Skeletal muscle tissue (tissue), 4 donors: Measurements from ENCODE around the gene SNX25. TPM values are rescaled to one million over a fixed set of nuclear protein-coding genes. Genes with fewer than 3 reads are reported as not detected.
"Not testable (repeated sequence)": the region's sequence is repeated elsewhere in the genome, so short reads cannot be mapped to it uniquely, and the experiment has no call there.

Experiments
- H3K27ac ChIP-seq: one replicate; pipeline ENCODE4 v1.7.0; 2013; ENCODE audit warnings: mild to moderate bottlenecking, low read depth, low read length, inconsistent platforms
- H3K27me3 ChIP-seq, 3 donors: one replicate each; pipeline ENCODE4 v1.7.0; 2013; ENCODE audit warnings: low read length in 3 of 3; ENCODE audit not compliant: control insufficient read depth in 3 of 3, insufficient read depth in 3 of 3
- H3K36me3 ChIP-seq, 3 donors: one replicate each; pipeline ENCODE4 v1.7.0; 2013; ENCODE audit warnings: low read length in 3 of 3; ENCODE audit not compliant: control insufficient read depth in 3 of 3, insufficient read depth in 3 of 3
- H3K4me1 ChIP-seq, 3 donors: one replicate each; pipeline ENCODE4 v1.7.0; 2013; ENCODE audit warnings: low read length in 3 of 3, mild to moderate bottlenecking in 3 of 3; ENCODE audit not compliant: control insufficient read depth in 3 of 3, insufficient read depth in 3 of 3
- H3K4me3 ChIP-seq, 3 donors: one replicate each; pipeline ENCODE4 v1.7.0; 2013; ENCODE audit warnings: low read length in 3 of 3
- H3K9ac ChIP-seq, 3 donors: one replicate each; pipeline ENCODE4 v1.7.0; 2013; ENCODE audit warnings: low read length in 3 of 3, mild to moderate bottlenecking in 3 of 3, moderate library complexity in 2 of 3, low read depth in 1 of 3
- H3K9me3 ChIP-seq, 3 donors: one replicate each; pipeline ENCODE4 v1.7.0; 2013; ENCODE audit warnings: low read length in 3 of 3; ENCODE audit not compliant: control insufficient read depth in 3 of 3
- total RNA-seq: library from RNA; depleted of rRNA; stranded (reverse); fragments of >200 nt; gene quantifications from one replicate; pipeline ENCODE4 v1.2.3, GENCODE V29; 2014
- donor health status: Osteomylitis.

SNX25 gene
- total RNA-seq, 1 donor from 2014 or later: 12.5 TPM

- H3K27me3 ChIP-seq: no peaks in the 10 kb centered on the region
- no peak overlapping the region for H3K9ac ChIP-seq
- peaks cover 5 to 10% (median 9%) of the 10 kb centered on the region in 3 donors for H3K36me3 ChIP-seq
- no peaks in the 10 kb centered on the region for H3K9me3 ChIP-seq
- no peak overlapping the region for H3K4me3 ChIP-seq
- H3K27ac ChIP-seq: no peak overlapping the region
- H3K4me1 ChIP-seq: no peaks in the 10 kb centered on the region
Observed at GRCh38 chr4:185190306-185190856, 19.0 kb upstream of the SNX25 start.

DNA sequence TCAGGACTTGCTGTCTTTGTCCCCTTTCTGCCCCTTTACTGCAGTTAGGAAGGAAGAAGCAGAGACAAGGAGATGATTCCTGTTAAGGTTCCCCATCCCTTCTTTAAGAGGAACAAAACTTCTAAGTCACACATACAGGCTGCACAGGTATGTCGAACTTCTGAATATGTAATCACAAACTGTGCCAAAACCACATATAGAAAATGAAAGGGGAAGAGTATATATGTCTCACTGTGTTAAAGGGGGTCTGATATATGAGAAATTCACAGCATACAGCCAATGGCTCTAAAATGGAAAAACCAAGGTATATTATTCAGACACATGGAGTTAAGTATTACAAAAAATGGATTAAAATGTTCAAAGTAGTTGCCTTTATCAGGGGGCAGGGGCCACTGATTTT, 17.3 kb upstream of the SNX25 start:
- Histone ChIP-seq H3K27me3 (no peaks in the 10 kb centered on the region), H3K36me3 (peaks cover 5 to 10% (median 9%) of the 10 kb centered on the region in 3 donors)

GRCh38 chr4:185194924-185195888, 14.2 kb upstream of the SNX25 start:
- no peak overlapping the region for H3K27ac ChIP-seq
- no peak overlapping the region for H3K4me3 ChIP-seq
- peaks cover 0 to 7% (median 4%) of the 10 kb centered on the region in 3 donors for H3K36me3 ChIP-seq
- H3K4me1 ChIP-seq: no peaks in the 10 kb centered on the region
- H3K9me3 ChIP-seq: no peaks in the 10 kb centered on the region
- no peak overlapping the region for H3K9ac ChIP-seq
- no peaks in the 10 kb centered on the region for H3K27me3 ChIP-seq

More for the DNA sequence above, 17.3 kb upstream of the SNX25 start:
- no peaks in the 10 kb centered on the region for H3K9me3 ChIP-seq
- no peak overlapping the region for H3K4me3 ChIP-seq
- no peak overlapping the region for H3K9ac ChIP-seq
- H3K27ac ChIP-seq: no peak overlapping the region
- H3K4me1 ChIP-seq: no peaks in the 10 kb centered on the region

DNA sequence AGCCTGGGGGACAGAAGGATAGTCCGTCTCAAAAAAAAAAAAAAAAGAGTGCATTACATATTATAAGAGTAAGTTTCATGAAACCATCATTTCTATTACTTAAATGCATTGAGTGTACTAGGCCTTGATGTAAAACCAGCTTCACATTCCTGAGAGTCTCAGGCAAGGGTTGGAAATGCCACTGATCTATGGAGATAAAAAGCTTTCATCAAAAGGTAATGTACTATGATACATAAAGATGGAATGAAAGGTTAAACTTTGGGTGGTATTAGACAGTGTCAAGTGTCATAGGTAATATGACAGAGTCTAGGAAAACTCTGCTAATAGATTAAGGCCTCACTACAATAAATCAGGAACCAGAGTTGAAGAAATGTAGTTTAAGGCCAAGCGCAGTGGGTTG, 13.0 kb upstream of the SNX25 start:
- H3K9ac ChIP-seq: no peak overlapping the region
- H3K27ac ChIP-seq: no peak overlapping the region
- no peak overlapping the region for H3K4me3 ChIP-seq
- no peaks in the 10 kb centered on the region for H3K36me3 ChIP-seq
- no peaks in the 10 kb centered on the region for H3K9me3 ChIP-seq
- no peaks in the 10 kb centered on the region for H3K4me1 ChIP-seq
- no peaks in the 10 kb centered on the region for H3K27me3 ChIP-seq

DNA sequence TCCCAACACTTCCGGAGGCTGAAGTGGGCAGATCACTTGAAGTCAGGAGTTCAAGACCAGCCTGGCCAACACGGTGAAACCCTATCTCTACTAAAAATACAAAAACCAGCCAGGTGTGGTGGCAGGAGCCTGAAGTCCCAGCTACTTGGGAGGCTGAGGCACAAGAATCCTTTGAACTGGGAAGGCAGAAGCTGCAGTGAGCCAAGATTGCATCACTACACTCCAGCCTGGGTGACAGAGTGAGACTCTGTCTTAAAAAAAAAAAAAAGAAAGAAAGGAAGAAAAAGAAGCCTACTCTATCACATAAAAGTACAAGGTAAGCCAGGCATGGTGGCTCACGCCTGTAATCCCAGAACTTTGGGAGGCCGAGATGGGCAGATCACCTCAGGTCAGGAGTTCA, 11.2 kb upstream of the SNX25 start:
- H3K27me3 ChIP-seq, H3K9ac ChIP-seq: not testable (repeated sequence)

GRCh38 chr4:185201977-185202962, 7.1 kb upstream of the SNX25 start:
- peak overlapping the region; percentile 93 for H3K27ac ChIP-seq
- H3K4me1 ChIP-seq: peaks cover 5 to 18% (median 7%) of the 10 kb centered on the region in 3 donors
- no peaks in the 10 kb centered on the region for H3K9me3 ChIP-seq
- H3K27me3 ChIP-seq: no peaks in the 10 kb centered on the region
- H3K9ac ChIP-seq: peak overlapping the region in 2 of 3 donors; percentile 27 to 89
- H3K36me3 ChIP-seq: no peaks in the 10 kb centered on the region
- no peak overlapping the region for H3K4me3 ChIP-seq

More for the DNA sequence above, 11.2 kb upstream of the SNX25 start:
- H3K4me3 ChIP-seq, H3K4me1 ChIP-seq, H3K36me3 ChIP-seq, H3K9me3 ChIP-seq, H3K27ac ChIP-seq: not testable (repeated sequence)

GRCh38 chr4:185202984-185203485, 6.4 kb upstream of the SNX25 start:
- Histone ChIP-seq H3K36me3 (no peaks in the 10 kb centered on the region), H3K9ac (peak overlapping the region; percentile 65 to 89 (median 88)), H3K4me1 (peaks cover 5 to 18% (median 7%) of the 10 kb centered on the region in 3 donors), H3K4me3 (peak overlapping the region; percentile 69 to 77 (median 74)), H3K9me3 (no peaks in the 10 kb centered on the region), H3K27ac (peak overlapping the region; percentile 93), H3K27me3 (no peaks in the 10 kb centered on the region)

- Histone ChIP-seq H3K36me3 (no peaks in the 10 kb centered on the region), H3K9me3 (no peaks in the 10 kb centered on the region), H3K9ac (peak within 1 kb of the TSS; percentile 65 to 89 (median 88)), H3K27me3 (no peaks in the 10 kb centered on the region), H3K4me3 (peak within 1 kb of the TSS; percentile 69 to 77 (median 74)), H3K4me1 (peaks cover 5 to 20% (median 7%) of the 10 kb centered on the region in 3 donors), H3K27ac (peak within 1 kb of the TSS; percentile 93)
Observed at GRCh38 chr4:185203486-185204237, 5.7 kb upstream of the SNX25 start, which contains the start of gene CFAP97. Gene CFAP97, minus strand, starts transcription at chr4:185204000. Its CDS starts 12,804 bp downstream, at chr4:185191196.
